HCT116 (cell line): ENCODE data around the gene EHBP1. TPM values are rescaled to one million over a fixed set of nuclear protein-coding genes. Genes with fewer than 3 reads are reported as not detected.

Experiments used
- ATAC-seq: fragments of 200-7000 bp; cut with Tn5 transposase; 2 replicates; pipeline ENCODE4 v1.9.1; 2020; ENCODE audit warnings: mild to moderate bottlenecking, moderate library complexity
- BruUV-seq: library from RNA; stranded (reverse); fragments of 400-500 nt; replicated peaks from 2 replicates; lab custom pipeline; 2021; lab: Mats Ljungman, UMichigan
- CTCF ChIA-PET: fragments of 300-600 bp; sonication (Branson Sonifier 250); formaldehyde crosslinking; loops from one replicate; lab custom pipeline; 2021; ENCODE audit warnings: antibody characterized with exemption; lab: Charles Lee
- POLR2A ChIA-PET: fragments of 300-600, 350-600 bp; sonication (Branson Sonifier 250); formaldehyde crosslinking; loops from one replicate; lab custom pipeline; 2021; ENCODE audit warnings: antibody characterized with exemption; lab: Charles Lee
- RAD21 ChIA-PET, 2 experiments: fragments of 300-600 bp; sonication (Branson Sonifier 250); formaldehyde crosslinking; loops; one replicate each; lab custom pipeline; 2023; ENCODE audit warnings: low total read pairs in 2 of 2; ENCODE audit not compliant: uncharacterized antibody in 2 of 2, unreplicated experiment in 2 of 2, low non-redundant PET in 1 of 2; lab: Charles Lee
- DNase-seq: peaks from one replicate; pipeline ENCODE4 v3.0.0-alpha.2; 2010; ENCODE audit warnings: low read depth, low spot score
- H2AFZ ChIP-seq: fragments of 200-600 bp; shearing (Covaris generic), sonication (generic); 2 replicates; pipeline ENCODE4 v1.6.1; 2017; ENCODE audit warnings: low read depth, mixed run types, mixed read lengths, antibody characterized with exemption, low read length; ENCODE audit not compliant: poor library complexity, severe bottlenecking
- H3K27ac ChIP-seq: 2 replicates; pipeline ENCODE4 v1.5.1; 2012; ENCODE audit warnings: low read depth, low read length
- H3K27me3 ChIP-seq: fragments of 200-600 bp; sonication (generic); 2 replicates; pipeline ENCODE4 v1.6.1; 2016; ENCODE audit warnings: mixed run types, low read length, mixed read lengths; ENCODE audit not compliant: insufficient read depth
- H3K36me3 ChIP-seq, 2 experiments: fragments of 200-500 bp in 1 of 2; fragments of 200-600 bp in 1 of 2; sonication (Bioruptor generic) in 1 of 2; sonication (generic) in 1 of 2; 2 replicates each; pipeline versions ENCODE4 v1.5.1 to v1.6.1; 2014 to 2016; ENCODE audit warnings: low read length in 2 of 2, inconsistent platforms in 1 of 2, mixed read lengths in 1 of 2, mixed run types in 1 of 2; ENCODE audit not compliant: insufficient read depth in 2 of 2, control insufficient read depth in 1 of 2
- H3K4me1 ChIP-seq, 2 experiments: fragments of 200-600 bp in 1 of 2; sonication (generic) in 1 of 2; 2 replicates each; pipeline versions ENCODE4 v1.5.1 to v1.6.1; 2012 to 2017; ENCODE audit warnings: low read length in 2 of 2, inconsistent platforms in 1 of 2, mild to moderate bottlenecking in 1 of 2, mixed read lengths in 1 of 2, mixed run types in 1 of 2, moderate library complexity in 1 of 2; ENCODE audit not compliant: insufficient read depth in 2 of 2, control insufficient read depth in 1 of 2
- H3K4me2 ChIP-seq: fragments of 200-600 bp; sonication (generic); 2 replicates; pipeline ENCODE4 v1.6.1; 2017; ENCODE audit warnings: mixed run types, low read length, mixed read lengths
- H3K4me3 ChIP-seq, 2 experiments: fragments of 200-600 bp in 1 of 2; sonication (generic) in 1 of 2; replicated peaks in 1 of 2; 2 replicates each; pipeline ENCODE4 v1.5.1; 2011 to 2016; ENCODE audit warnings: low read length in 2 of 2, control low read depth in 1 of 2, low read depth in 1 of 2, mild to moderate bottlenecking in 1 of 2, mixed read lengths in 1 of 2, mixed run types in 1 of 2
- H3K79me2 ChIP-seq: fragments of 200-600 bp; sonication (generic); 2 replicates; pipeline ENCODE4 v1.6.1; 2017; ENCODE audit warnings: mild to moderate bottlenecking, mixed run types, low read length, moderate library complexity, mixed read lengths; ENCODE audit not compliant: insufficient read depth
- H3K9ac ChIP-seq: fragments of 200-600 bp; sonication (generic); 2 replicates; pipeline ENCODE4 v1.6.1; 2016; ENCODE audit warnings: low read length, mixed read lengths
- H3K9me2 ChIP-seq: fragments of 200-600 bp; sonication (generic), shearing (Covaris generic); 2 replicates; pipeline ENCODE4 v1.6.1; 2017; ENCODE audit warnings: mixed run types, mild to moderate bottlenecking, moderate library complexity; ENCODE audit not compliant: insufficient read depth
- H3K9me3 ChIP-seq, 2 experiments: fragments of 200-500 bp in 1 of 2; fragments of 200-600 bp in 1 of 2; sonication (Bioruptor generic) in 1 of 2; sonication (generic) in 1 of 2; 2 replicates each; pipeline ENCODE4 v1.6.1; 2014 to 2017; ENCODE audit warnings: low read length in 2 of 2, mixed read lengths in 2 of 2, inconsistent platforms in 1 of 2, low read depth in 1 of 2, mild to moderate bottlenecking in 1 of 2, mixed run types in 1 of 2, moderate library complexity in 1 of 2; ENCODE audit not compliant: control insufficient read depth in 1 of 2, insufficient read depth in 1 of 2
- H4K20me1 ChIP-seq: fragments of 200-600 bp; sonication (generic), shearing (Covaris generic); 2 replicates; pipeline ENCODE4 v1.6.1; 2017; ENCODE audit warnings: mixed run types, mild to moderate bottlenecking, moderate library complexity; ENCODE audit not compliant: insufficient read depth
- CBX3 ChIP-seq: IDR thresholded peaks from 2 replicates; pipeline ENCODE4 v1.6.1; 2012; ENCODE audit warnings: low read depth
- CEBPB ChIP-seq: IDR thresholded peaks from 2 replicates; pipeline ENCODE4 v1.6.1; 2012; ENCODE audit warnings: low read depth
- EGR1 ChIP-seq: IDR thresholded peaks from 2 replicates; pipeline ENCODE4 v1.6.1; 2012; ENCODE audit warnings: low read depth
- ELF1 ChIP-seq: IDR thresholded peaks from 2 replicates; pipeline ENCODE4 v1.6.1; 2012; ENCODE audit warnings: low read depth, borderline replicate concordance
- EZH2 ChIP-seq: fragments of 200-600 bp; sonication (generic); IDR thresholded peaks from 2 replicates; pipeline ENCODE4 v1.6.1; 2017; ENCODE audit warnings: antibody characterized with exemption, mixed run types
- JUND ChIP-seq: IDR thresholded peaks from 2 replicates; pipeline ENCODE4 v1.6.1; 2012
- POLR2A ChIP-seq: IDR thresholded peaks from 2 replicates; pipeline ENCODE4 v1.7.0; 2011; ENCODE audit warnings: borderline replicate concordance; ENCODE audit not compliant: insufficient read depth, insufficient read length; ENCODE audit errors: extremely low read depth
- SRF ChIP-seq: IDR thresholded peaks from 2 replicates; pipeline ENCODE4 v1.6.1; 2012; ENCODE audit warnings: low read depth
- YY1 ChIP-seq: IDR thresholded peaks from 2 replicates; pipeline ENCODE4 v1.6.1; 2011; ENCODE audit warnings: low read length, low read depth, moderate library complexity, mild to moderate bottlenecking; ENCODE audit not compliant: insufficient replicate concordance; ENCODE audit errors: extremely low read depth
- ZFX ChIP-seq: fragments of 450-650 bp; IDR thresholded peaks from 2 replicates; pipeline ENCODE4 v1.6.1; 2017
- intact Hi-C: fragments of 100-400 bp; cut with micrococcal nuclease; formaldehyde crosslinking; loops from 2 replicates; pipeline ENCODE4 v1.10.0; 2022
- total RNA-seq: library from RNA; stranded (reverse); gene quantifications from one replicate; pipeline ENCODE4 v1.2.1, GENCODE V29; 2021; ENCODE audit not compliant: unreplicated experiment
- TF ChIP-seq, protein P1 (sequence below): IDR thresholded peaks from 2 replicates; pipeline ENCODE4 v1.6.1; 2012
- TF ChIP-seq, protein P2 (sequence below): IDR thresholded peaks from 2 replicates; pipeline ENCODE4 v1.6.1; 2012
- TF ChIP-seq, protein P3 (sequence below): IDR thresholded peaks from 2 replicates; pipeline ENCODE4 v1.6.1; 2012; ENCODE audit warnings: low read depth
- TF ChIP-seq, protein P4 (sequence below), 3 experiments: fragments of 200-600 bp in 1 of 3; sonication (generic) in 1 of 3; IDR thresholded peaks in 2 of 3; conservative IDR thresholded peaks in 1 of 3; 2 replicates each; pipeline ENCODE4 v1.5.1; 2012 to 2017; ENCODE audit warnings: low read depth in 2 of 3, low read length in 2 of 3, antibody characterized with exemption in 1 of 3, borderline replicate concordance in 1 of 3, control low read depth in 1 of 3, mild to moderate bottlenecking in 1 of 3, mixed read lengths in 1 of 3, mixed run types in 1 of 3, moderate library complexity in 1 of 3; ENCODE audit not compliant: insufficient read depth in 1 of 3

EHBP1 gene
- total RNA-seq, 1 experiment from 2014 or later: 89.9 TPM

DNA sequence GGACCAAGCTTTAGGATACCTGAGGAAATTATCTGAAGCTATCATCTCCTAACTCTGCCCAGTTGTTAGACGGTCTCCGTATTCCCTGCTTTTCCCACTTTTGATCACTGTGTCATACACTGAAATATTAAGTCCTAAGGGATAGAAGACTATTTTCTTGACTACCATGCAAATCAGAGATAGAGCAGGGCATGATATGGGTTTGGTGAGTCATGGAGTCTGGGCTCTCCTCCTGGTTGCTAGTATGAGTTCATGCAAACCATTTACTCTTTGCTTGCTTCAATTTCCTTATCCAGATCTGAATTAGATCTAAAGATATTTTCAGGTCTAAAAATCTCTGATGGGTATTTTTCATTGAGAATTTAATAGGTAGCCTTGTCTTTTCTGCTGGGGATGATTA is 55.0 kb downstream of the EHBP1 start:
- ATAC-seq: no peak

More for the DNA sequence above, 55.0 kb downstream of the EHBP1 start:
- Histone ChIP-seq H3K4me2 (no peak overlapping the region), H3K9me2 (no peaks in the 10 kb centered on the region), H3K4me3 (no peak overlapping the region), H3K36me3 (no peaks in the 10 kb centered on the region), H3K79me2 (peaks cover 99% of the 10 kb centered on the region), H3K9me3 (no peaks in the 10 kb centered on the region), H4K20me1 (peaks cover 3% of the 10 kb centered on the region; the same call in 1 of the 2 replicates), H2AFZ (no peak overlapping the region), H3K27ac (no peak overlapping the region), H3K27me3 (no peaks in the 10 kb centered on the region), H3K9ac (no peak overlapping the region), H3K4me1 (peaks cover 12 to 23% of the 10 kb centered on the region in 2 experiments; a peak in 3 of 4 replicates)
- ChIA-PET CTCF (no interaction called here), RAD21 (no interaction called here), POLR2A (no interaction called here)
- no TSS peak for BruUV-seq
- no peak for DNase-seq
- intact Hi-C loops: no loop called here
- TF ChIP-seq, protein P1, sequence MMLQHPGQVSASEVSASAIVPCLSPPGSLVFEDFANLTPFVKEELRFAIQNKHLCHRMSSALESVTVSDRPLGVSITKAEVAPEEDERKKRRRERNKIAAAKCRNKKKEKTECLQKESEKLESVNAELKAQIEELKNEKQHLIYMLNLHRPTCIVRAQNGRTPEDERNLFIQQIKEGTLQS: no peak
- TF ChIP-seq, protein P2, sequence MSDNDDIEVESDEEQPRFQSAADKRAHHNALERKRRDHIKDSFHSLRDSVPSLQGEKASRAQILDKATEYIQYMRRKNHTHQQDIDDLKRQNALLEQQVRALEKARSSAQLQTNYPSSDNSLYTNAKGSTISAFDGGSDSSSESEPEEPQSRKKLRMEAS: no peak
- TF ChIP-seq SRF: no peak
- TF ChIP-seq EGR1: no peak
- TF ChIP-seq, protein P3, sequence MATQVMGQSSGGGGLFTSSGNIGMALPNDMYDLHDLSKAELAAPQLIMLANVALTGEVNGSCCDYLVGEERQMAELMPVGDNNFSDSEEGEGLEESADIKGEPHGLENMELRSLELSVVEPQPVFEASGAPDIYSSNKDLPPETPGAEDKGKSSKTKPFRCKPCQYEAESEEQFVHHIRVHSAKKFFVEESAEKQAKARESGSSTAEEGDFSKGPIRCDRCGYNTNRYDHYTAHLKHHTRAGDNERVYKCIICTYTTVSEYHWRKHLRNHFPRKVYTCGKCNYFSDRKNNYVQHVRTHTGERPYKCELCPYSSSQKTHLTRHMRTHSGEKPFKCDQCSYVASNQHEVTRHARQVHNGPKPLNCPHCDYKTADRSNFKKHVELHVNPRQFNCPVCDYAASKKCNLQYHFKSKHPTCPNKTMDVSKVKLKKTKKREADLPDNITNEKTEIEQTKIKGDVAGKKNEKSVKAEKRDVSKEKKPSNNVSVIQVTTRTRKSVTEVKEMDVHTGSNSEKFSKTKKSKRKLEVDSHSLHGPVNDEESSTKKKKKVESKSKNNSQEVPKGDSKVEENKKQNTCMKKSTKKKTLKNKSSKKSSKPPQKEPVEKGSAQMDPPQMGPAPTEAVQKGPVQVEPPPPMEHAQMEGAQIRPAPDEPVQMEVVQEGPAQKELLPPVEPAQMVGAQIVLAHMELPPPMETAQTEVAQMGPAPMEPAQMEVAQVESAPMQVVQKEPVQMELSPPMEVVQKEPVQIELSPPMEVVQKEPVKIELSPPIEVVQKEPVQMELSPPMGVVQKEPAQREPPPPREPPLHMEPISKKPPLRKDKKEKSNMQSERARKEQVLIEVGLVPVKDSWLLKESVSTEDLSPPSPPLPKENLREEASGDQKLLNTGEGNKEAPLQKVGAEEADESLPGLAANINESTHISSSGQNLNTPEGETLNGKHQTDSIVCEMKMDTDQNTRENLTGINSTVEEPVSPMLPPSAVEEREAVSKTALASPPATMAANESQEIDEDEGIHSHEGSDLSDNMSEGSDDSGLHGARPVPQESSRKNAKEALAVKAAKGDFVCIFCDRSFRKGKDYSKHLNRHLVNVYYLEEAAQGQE: no peak
- no peak for TF ChIP-seq ELF1
- TF ChIP-seq YY1: no peak
- TF ChIP-seq, protein P4, sequence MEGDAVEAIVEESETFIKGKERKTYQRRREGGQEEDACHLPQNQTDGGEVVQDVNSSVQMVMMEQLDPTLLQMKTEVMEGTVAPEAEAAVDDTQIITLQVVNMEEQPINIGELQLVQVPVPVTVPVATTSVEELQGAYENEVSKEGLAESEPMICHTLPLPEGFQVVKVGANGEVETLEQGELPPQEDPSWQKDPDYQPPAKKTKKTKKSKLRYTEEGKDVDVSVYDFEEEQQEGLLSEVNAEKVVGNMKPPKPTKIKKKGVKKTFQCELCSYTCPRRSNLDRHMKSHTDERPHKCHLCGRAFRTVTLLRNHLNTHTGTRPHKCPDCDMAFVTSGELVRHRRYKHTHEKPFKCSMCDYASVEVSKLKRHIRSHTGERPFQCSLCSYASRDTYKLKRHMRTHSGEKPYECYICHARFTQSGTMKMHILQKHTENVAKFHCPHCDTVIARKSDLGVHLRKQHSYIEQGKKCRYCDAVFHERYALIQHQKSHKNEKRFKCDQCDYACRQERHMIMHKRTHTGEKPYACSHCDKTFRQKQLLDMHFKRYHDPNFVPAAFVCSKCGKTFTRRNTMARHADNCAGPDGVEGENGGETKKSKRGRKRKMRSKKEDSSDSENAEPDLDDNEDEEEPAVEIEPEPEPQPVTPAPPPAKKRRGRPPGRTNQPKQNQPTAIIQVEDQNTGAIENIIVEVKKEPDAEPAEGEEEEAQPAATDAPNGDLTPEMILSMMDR (IDR thresholded peaks at IDR 0.05 in 2 of 3, conservative IDR thresholded peaks at IDR 0.05 in 1 of 3; ENCODE audit: borderline replicate concordance in 1 of 3, insufficient read depth in 1 of 3, low read depth in 2 of 3, low read length in 2 of 3): no peak
- no peak for TF ChIP-seq EZH2
- TF ChIP-seq ZFX: no peak
- no peak for TF ChIP-seq JUND
- TF ChIP-seq POLR2A: no peak
- TF ChIP-seq CEBPB: no peak
- TF ChIP-seq CBX3: no peak
